GM18520 (cell line): ENCODE measurements around the gene C3orf70.

Experiments
- ATAC-seq: cut with Tn5 transposase; IDR thresholded peaks from one replicate; pipeline ENCODE4 v1.9.1; 2021; ENCODE audit not compliant: unreplicated experiment

The C3orf70 gene

DNA sequence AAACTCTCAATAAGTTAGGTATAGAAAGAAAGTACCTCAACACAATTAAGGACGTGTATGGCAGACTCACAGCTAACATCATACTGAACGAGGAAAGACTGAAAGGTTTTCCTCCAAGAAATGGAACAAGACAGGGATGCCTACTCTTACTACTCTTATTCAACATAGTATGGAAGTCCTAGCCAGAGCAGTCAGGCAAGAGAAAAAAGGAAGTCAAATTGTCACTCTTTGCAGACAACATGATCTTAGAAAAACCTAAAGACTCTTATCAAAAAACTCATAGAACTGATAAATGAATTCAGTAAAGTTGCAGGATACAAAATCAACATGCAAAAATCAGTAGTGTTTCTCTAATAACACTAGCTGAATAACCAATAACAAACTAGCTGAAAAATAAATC is 96.0 kb downstream of the C3orf70 start:
- no peak for ATAC-seq

DNA sequence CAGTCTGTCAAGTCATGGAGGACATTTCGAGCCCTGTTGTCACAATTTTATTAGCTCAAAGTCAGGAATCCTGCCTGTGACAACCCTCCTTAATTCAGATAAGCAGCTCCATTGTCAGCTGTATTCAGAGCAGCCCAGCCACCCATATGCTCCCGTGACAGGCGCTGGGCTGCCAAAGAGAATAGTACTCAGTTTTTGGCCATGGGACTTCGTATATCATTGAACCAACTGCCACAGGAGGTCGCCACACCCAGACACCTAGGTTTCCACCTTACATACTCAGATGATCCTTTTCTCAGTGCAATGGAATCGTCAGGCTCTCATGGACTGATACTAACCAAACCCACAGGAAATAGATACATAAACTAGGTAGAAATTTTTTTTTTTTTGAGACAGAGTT is 100.2 kb downstream of the C3orf70 start:
- no peak for ATAC-seq

DNA sequence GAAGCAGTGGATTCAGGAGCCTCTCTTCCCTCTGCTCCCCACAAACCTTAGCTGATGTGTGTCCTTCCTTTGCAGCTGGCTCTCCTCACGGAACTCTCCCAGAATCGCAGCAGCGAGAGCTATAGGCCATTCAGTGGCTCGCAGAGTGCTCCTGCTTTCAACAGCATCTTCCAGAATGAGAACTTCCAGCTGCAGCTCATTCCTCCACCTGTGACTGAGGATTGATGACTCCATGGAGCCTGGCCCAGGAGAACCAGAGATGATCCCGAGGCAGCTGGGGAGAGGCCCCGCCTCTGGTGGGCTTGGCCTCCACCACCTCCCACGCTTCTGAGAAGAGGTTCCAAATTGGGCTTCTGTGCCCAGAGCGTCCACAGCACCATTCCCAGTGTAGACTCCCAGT is 101.1 kb downstream of the C3orf70 start:
- ATAC-seq: no peak

DNA sequence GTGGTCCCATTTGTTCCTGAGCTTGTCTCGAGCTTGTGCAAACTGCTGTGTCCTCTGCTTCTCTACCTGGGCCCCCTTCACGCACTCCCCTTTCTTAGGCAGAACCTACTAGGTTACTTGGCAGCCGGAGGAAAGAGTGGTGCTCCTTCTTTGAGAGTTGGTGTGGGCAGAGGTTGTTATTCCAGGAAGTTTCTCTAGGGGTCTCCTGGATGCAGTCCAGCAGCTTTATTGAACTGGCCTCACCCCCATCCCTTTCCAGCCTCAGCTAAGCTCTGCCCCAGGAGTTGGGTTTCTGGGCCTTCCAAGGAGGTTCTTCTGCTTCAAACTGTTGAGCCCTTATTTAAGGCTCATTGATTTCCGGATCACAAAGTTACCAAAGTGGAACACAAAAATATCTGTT is 103.2 kb downstream of the C3orf70 start:
- no peak for ATAC-seq

DNA sequence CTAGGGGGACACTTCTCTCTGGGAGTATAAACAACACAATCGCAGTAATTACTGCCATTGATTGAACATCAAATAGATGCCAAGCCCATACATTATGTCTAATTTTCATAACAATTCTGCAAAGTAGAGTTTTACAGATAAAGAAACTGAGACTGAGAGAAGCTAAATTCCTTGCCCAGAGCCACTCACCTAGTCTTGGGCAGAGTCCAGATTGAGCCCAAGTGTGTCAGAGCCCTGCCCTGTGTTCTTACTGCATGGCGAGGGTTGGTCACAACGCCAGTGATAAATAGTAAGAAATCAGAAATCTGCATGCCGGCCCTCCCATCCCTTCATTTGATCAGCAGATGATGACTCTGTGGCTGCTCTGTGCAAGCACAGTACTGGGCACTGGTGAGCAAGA is 106.3 kb downstream of the C3orf70 start:
- ATAC-seq: no peak

DNA sequence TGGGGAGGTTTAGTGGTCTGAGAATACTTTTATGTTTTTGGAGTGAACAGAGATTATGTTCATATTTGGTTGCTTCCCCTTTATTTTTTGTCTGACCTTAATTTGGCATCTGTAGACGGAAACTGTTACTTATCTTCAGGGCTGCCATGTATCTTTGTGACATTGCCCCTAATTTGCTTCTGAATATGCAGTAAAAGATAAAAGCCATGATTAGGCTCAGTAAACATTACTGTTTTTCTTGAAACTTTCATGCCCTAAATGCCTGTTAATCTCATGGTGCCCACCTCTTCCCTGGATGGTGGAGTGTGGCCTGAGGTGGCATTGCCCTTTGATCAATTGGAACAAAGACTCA is 106.7 kb downstream of the C3orf70 start:
- no peak for ATAC-seq

DNA sequence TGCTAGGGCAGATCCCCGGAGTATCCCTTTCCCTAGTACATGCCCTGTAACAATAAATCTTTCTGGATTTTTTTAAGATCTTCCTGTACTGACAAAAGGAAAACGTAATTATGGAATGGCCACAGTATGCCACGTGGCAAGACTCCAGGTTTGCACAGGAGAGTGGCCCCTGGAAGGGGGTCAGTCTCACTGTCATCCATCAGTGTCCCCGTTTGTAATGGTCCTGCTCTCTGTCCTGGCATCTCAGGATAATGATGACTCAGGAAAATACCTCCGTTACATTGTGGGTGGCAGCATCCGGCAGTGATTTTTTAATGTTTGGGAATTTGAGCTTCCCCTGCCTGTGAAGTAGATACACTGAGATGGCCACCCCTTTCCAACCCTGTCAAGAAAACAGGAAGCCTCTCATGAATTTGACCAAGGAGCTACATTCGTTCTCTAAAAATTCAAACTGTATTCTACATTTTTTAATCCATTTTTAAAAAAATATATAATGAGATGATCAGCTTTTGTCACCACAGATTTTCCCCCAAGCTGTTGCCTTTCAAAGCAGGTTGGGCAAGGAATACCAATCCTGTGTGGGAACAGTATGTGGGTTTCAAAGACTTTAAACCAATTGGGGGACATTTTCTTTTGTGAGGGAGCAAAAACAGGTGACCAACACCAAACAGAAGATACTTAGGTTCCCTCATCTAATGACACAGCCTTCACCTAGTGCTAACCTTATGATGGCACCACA is 110.4 kb downstream of the C3orf70 start:
- no peak for ATAC-seq

DNA sequence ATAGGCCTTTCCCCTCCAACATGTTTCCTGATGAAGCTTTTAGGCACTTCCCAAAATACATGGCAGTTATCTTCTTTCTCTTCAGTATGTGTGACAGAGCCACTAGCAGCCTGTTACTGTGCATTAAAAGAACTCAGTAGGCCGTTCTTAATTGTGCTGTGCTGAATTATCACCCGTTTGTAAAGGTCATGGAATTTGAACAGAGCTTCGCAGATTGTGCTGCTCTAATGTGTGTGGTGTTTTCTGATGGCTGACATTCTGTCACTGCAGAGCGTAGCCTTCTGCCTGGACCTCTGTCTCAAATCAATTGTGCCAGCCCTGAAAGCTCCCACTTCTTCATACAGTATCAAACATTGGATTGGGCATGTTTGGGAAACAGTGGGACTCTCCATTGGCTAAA is 111.3 kb downstream of the C3orf70 start:
- no peak for ATAC-seq

DNA sequence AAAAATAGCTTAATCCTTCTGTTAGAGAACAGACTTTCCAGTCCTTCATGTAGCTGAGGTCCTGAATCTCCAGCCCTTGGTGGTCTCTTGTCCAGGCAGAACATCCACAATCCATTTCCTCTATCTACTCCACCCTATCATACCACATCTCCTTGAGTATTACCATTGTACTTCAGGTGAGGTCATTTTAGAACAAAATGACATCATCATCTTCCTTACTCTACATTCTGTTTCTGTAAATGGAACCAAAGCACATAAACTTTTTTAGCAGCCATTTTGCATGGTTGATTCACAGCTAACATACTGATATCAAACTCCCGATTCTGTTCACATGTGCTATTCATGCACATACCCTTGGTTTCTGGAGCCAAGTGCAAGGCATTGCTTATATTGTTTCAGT is 112.4 kb downstream of the C3orf70 start:
- no peak for ATAC-seq

DNA sequence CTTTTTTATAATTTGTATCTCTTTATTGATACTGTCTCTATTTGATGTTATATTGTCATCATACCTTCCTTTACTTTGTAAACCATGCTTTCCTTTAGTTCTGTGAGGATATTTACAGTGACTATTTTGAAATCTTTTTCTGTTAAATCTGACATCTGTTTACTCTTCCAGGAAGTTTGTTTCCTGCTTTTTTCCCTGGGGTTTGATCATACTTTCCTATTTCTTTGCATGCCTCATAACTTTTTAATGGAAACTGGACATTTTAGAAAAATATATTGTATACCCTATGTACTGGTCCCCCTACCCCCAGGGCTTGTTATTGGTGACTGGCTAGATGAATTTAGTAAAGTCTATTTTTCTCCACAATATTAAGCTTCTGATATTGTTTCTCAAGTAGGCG is 115.1 kb downstream of the C3orf70 start:
- no peak for ATAC-seq

DNA sequence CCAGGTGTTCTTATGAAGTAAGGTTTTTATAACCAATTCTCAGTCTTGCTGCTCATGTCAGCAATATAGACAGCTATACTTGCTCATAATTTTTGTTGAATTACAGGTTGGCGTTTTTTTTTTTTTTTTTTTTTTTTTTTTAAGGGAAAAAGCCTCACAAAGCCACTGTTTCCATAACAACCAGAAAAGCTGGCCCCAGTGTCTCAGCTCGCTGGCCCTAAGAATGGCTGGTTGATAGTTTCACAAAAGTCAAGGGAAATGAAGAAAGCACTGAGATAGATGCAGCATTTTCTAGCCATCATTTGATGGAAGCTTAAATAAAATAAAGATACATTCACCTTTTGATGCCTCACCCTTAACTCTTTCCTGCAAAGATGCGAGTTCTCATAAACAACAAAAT is 121.9 kb downstream of the C3orf70 start:
- no peak for ATAC-seq

DNA sequence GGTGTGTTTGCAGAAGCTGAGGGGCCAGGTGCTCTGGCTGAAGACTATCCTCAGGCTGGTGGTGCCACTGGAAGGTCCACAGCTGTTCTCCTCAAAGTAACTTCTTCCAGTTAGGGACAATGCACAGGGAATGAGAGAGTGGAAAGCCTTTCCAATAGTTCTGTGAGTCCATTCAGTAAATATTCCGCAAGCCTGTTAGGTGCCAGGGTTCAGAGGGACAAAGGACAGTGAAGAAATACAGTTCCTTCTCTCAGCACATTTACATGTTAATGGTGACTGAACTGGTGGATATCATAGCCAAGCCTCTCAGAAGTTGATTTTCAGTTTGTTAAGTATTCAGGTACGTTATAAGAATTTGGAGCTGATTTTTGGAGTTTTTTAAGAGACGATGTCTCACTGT is 122.5 kb downstream of the C3orf70 start:
- no peak for ATAC-seq

DNA sequence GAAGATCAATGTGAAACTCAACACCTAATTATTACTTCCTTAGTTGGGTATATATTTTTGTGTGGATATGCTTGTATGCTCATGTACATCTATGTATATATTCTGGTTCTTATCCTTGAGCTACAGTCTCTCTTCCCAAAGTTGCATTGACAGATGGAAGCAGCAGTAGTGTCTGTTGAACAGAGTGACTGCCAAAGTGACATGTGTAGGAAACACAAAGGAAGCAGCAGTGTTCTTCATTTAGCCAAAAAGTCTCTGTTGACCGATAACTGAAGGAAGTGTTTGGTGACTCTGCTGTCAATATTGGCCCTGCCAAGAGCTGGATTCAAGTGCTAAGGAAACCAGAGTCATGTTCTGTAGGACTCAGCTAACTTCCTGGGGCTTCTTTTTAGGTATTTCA is 123.8 kb downstream of the C3orf70 start:
- no peak for ATAC-seq

DNA sequence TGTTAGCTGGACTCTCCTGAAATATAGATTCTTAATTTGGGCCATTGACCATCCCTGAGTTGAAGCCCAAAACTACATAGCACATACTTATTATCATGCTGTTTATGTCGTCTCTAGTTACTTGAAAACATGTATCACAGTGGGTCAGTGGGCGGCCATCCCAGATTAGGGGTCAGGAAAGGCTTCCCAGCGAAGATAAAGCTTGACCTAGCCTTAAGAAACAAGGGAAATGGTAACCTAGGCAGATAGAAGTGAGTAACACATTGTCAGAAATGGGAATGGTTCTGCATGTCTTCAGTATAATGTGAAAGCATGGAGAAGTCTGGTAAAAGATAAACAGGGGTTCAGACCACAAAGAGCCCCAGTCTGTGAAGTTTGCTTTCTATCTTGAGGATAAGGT is 124.7 kb downstream of the C3orf70 start:
- no peak for ATAC-seq
